Left lung (tissue), 10 donors: Measurements from ENCODE around the gene LYPLAL1. TPM values are rescaled to one million over a fixed set of nuclear protein-coding genes. Genes with fewer than 3 reads are reported as not detected.

ENCODE experiments used
- ATAC-seq: fragments of 200-7000 bp; cut with Tn5 transposase; one replicate; pipeline ENCODE4 v1.9.1; 2020; ENCODE audit warnings: moderate library complexity
- DNase-seq, 4 donors: peaks; one replicate each; pipeline ENCODE4 v3.0.0-alpha.2; 2013 to 2020
- H3K27ac ChIP-seq, 2 donors: fragments of 200-600 bp; sonication (generic) in 1 of 2; one replicate each; pipeline versions ENCODE4 v1.5.0 to v1.8.0; 2020 to 2021
- H3K27me3 ChIP-seq, 2 donors: fragments of 200-600 bp; sonication (generic) in 1 of 2; one replicate each; pipeline versions ENCODE4 v1.5.0 to v1.8.0; 2020 to 2021
- H3K36me3 ChIP-seq, 2 donors: fragments of 200-600 bp; sonication (generic) in 1 of 2; one replicate each; pipeline versions ENCODE4 v1.5.0 to v1.8.0; 2020 to 2021
- H3K4me1 ChIP-seq, 2 donors: fragments of 200-600 bp; one replicate each; pipeline ENCODE4 v1.8.0; 2021
- H3K4me3 ChIP-seq, 2 donors: fragments of 200-600 bp; sonication (generic) in 1 of 2; one replicate each; pipeline versions ENCODE4 v1.5.0 to v1.8.0; 2020 to 2021; ENCODE audit warnings: mild to moderate bottlenecking in 1 of 2
- H3K9me3 ChIP-seq, 2 donors: fragments of 200-600 bp; sonication (generic) in 1 of 2; one replicate each; pipeline versions ENCODE4 v1.5.0 to v1.8.0; 2020 to 2021
- intact Hi-C, 2 donors: fragments of 100-400 bp; cut with DNase I; formaldehyde crosslinking; loops; one replicate each; pipeline versions ENCODE4 v1.11.2 to v1.14.2; 2022
- polyA plus RNA-seq, 6 donors: library from polyadenylated mRNA; unstranded; fragments of 120-200 nt; gene quantifications; one replicate each; pipeline ENCODE4 v1.2.1, GENCODE V29; 2013; ENCODE audit not compliant: insufficient read length in 6 of 6
- total RNA-seq, 2 donors: library from RNA; stranded (reverse); fragmentation: NEBNext Ultra II Directional; extraction: Animal tissue kit (Norgen Biotek cat#: 25700); gene quantifications; one replicate each; pipeline ENCODE4 v1.2.1, GENCODE V29; 2021
- TF ChIP-seq, protein P1 (sequence below), 2 donors: fragments of 200-600 bp; sonication (generic) in 1 of 2; IDR thresholded peaks; one replicate each; pipeline versions ENCODE4 v1.5.0 to v1.8.0; 2021; ENCODE audit warnings: antibody characterized with exemption in 2 of 2
- donor health status: DM: no; HTN: yes; CAD: no.
- donor health status: DM: no; HTN: no; CAD: no.

Gene LYPLAL1
- total and polyA plus RNA-seq, 8 donors: 24.1 to 60.9 (median 52.1) TPM

DNA sequence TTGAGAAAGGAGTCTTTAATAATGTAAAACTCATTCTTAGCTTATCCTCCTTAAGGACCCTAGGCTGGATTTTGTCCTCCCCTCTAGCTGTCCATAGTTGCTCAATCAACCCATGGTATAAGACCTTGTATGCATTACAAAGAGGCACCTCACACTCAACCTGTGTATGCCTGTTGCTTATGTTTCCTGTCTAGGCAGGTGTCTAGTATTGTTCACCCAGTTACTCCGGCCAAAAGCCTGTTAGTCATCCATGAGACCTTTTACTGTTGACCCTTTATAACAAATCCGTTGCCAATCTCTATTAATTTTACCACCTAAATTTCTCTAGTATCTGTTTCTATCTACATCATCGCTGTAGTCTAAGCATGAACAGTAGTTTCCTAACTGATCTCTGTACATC is 3.7 kb downstream of the LYPLAL1 start:
- ATAC-seq (no peak), DNase-seq (no peak)
- no peak overlapping the region for H3K27ac ChIP-seq
- intact Hi-C loops: no loop called here
- H3K9me3 ChIP-seq: no peaks in the 10 kb centered on the region
- no peaks in the 10 kb centered on the region for H3K36me3 ChIP-seq
- H3K4me3 ChIP-seq: no peak overlapping the region
- H3K27me3 ChIP-seq: no peaks in the 10 kb centered on the region
- H3K4me1 ChIP-seq: peaks cover 6 to 25% of the 10 kb centered on the region in 2 donors
- TF ChIP-seq, protein P1, sequence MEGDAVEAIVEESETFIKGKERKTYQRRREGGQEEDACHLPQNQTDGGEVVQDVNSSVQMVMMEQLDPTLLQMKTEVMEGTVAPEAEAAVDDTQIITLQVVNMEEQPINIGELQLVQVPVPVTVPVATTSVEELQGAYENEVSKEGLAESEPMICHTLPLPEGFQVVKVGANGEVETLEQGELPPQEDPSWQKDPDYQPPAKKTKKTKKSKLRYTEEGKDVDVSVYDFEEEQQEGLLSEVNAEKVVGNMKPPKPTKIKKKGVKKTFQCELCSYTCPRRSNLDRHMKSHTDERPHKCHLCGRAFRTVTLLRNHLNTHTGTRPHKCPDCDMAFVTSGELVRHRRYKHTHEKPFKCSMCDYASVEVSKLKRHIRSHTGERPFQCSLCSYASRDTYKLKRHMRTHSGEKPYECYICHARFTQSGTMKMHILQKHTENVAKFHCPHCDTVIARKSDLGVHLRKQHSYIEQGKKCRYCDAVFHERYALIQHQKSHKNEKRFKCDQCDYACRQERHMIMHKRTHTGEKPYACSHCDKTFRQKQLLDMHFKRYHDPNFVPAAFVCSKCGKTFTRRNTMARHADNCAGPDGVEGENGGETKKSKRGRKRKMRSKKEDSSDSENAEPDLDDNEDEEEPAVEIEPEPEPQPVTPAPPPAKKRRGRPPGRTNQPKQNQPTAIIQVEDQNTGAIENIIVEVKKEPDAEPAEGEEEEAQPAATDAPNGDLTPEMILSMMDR (IDR thresholded peaks at IDR 0.05): no peak

DNA sequence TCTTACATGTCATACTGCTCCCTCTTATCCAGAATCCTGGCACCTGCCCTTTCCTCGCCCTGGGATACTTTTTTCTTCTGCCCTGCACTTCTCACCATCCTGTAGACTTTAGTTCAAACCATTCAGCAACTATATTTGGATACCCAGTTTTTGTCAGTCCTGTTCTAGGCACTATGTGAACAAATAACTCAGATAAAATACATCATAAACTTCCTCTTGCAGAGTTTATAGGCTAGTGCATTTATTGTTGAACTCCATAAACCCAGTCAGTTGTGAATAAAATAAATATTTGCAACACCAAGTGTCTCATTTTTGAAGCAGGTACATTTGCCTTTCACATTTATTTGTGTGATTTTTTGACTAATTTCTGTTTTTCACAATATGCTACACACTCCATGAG is 4.3 kb downstream of the LYPLAL1 start:
- no peaks in the 10 kb centered on the region for H3K27me3 ChIP-seq
- DNase-seq (no peak), ATAC-seq (no peak)
- no peak overlapping the region for H3K4me3 ChIP-seq
- TF ChIP-seq, protein P1 (IDR thresholded peaks at IDR 0.05): no peak
- H3K4me1 ChIP-seq: peaks cover 6 to 31% of the 10 kb centered on the region in 2 donors
- no peaks in the 10 kb centered on the region for H3K9me3 ChIP-seq
- no peak overlapping the region for H3K27ac ChIP-seq
- no peaks in the 10 kb centered on the region for H3K36me3 ChIP-seq
- intact Hi-C loops: no loop called here

DNA sequence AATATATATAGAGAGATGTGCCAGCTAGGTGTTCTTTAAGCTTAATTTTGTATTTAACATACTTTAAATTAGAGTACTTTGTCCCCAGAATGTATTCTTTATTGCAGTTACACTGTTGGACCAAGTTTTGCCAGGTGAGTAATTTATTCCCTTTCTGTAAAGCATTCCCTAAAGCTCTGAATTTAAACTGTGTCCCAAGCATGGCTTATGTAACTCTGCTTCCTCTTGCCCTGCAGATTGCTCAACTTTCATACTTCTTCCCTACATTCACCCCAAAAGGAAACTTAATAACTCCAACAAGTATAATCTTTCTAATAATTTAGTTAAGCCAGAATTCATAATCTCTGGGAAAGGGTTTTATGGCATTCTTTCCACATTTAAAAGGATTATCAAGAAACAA is 5.6 kb downstream of the LYPLAL1 start:
- DNase-seq: no peak
- TF ChIP-seq, protein P1 (IDR thresholded peaks at IDR 0.05): no peak
- Histone ChIP-seq H3K9me3 (no peaks in the 10 kb centered on the region), H3K36me3 (no peaks in the 10 kb centered on the region), H3K4me1 (peaks cover 6 to 41% of the 10 kb centered on the region in 2 donors), H3K27ac (no peak overlapping the region), H3K27me3 (no peaks in the 10 kb centered on the region), H3K4me3 (no peak overlapping the region)
- peak; percentile 36 for ATAC-seq
- intact Hi-C loops: no loop called here

DNA sequence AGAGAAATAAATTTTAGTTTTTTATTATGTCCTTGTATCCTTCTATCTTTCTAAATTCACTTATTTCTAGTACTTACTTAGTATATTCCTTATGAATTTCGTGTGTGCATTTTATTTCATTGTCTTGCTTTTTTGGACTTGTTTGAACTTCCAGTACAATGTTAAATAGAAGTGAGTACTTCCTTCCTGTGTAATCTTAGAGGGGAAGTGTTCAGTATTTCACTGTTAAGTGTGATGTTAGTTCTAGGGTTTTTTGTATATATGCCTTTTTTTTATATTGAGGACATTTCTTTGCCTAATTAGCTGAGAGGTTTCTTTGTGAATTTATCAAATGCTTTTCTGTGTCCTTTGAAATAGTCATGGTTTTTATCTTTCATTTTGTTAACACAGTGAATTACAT is 10.7 kb downstream of the LYPLAL1 start:
- no peak overlapping the region for H3K27ac ChIP-seq
- ATAC-seq: no peak
- no peak for DNase-seq
- no peaks in the 10 kb centered on the region for H3K9me3 ChIP-seq
- no peak overlapping the region for H3K4me3 ChIP-seq
- H3K36me3 ChIP-seq: no peaks in the 10 kb centered on the region
- intact Hi-C loops: no loop called here
- H3K4me1 ChIP-seq: peaks cover 4 to 41% of the 10 kb centered on the region in 2 donors
- TF ChIP-seq, protein P1 (IDR thresholded peaks at IDR 0.05): no peak
- H3K27me3 ChIP-seq: no peaks in the 10 kb centered on the region

DNA sequence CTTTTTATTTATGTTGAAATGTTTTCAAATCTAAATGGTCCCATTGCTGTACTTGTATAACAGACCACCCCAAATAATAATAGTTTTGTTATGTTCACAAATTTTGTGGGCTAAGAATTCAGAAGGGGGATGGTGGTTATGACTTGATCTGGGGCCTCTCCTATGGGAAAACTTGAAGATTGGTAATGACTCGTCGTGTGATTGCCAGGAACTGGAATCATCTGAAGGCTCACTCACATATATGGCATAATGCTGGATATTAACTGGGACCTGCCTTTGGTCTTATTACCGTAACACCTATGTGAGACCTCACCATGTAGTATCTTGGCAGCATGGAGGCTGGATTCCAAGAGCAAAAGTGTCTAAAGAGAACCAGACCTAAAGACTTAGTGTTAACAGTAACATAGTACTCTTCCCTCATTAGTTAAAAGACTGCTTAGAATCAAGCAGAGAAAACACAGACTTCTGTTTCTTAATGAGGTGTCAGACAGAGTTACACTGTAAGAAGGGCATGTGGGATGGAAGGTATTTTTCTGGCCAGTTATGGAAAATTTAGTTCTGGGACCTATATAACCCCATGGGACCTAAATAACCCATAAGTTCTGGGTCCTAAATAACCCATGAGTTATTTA is 11.9 kb downstream of the LYPLAL1 start:
- no peak overlapping the region for H3K27ac ChIP-seq
- H3K4me3 ChIP-seq: no peak overlapping the region
- H3K36me3 ChIP-seq: no peaks in the 10 kb centered on the region
- no peaks in the 10 kb centered on the region for H3K9me3 ChIP-seq
- no peak for DNase-seq
- TF ChIP-seq, protein P1 (IDR thresholded peaks at IDR 0.05): no peak
- intact Hi-C loops: no loop called here
- H3K4me1 ChIP-seq: peaks cover 4 to 41% of the 10 kb centered on the region in 2 donors
- no peaks in the 10 kb centered on the region for H3K27me3 ChIP-seq
- no peak for ATAC-seq
